ENCODE measurements around the gene AKAP13. TPM values are rescaled to one million over a fixed set of nuclear protein-coding genes. Genes with fewer than 3 reads are reported as not detected.

AKAP13 gene
- total and polyA plus RNA-seq, 2 of the 13 experiments (the other 11 are each of a cell fraction or from before 2014, with no cell fraction given): 6.7 to 27.1 TPM

GRCh38 chr15:85499371-85499887 is 119.0 kb downstream of the AKAP13 start:
- H3K4me2 ChIP-seq (ENCODE audit: low read depth, low read length): no peak overlapping the region
- no TSS peak for BruUV-seq (replicated peaks)
- POLR2A ChIA-PET: no interaction called here
- H3K27ac ChIP-seq (ENCODE audit: extremely low read length, insufficient read depth, low read length): no peak overlapping the region
- H3K36me3 ChIP-seq (replicated peaks in 1 of 2; ENCODE audit: control insufficient read depth in 1 of 2, insufficient read depth in 2 of 2, low read length in 2 of 2): no peaks in the 10 kb centered on the region; a peak in 1 of 5 replicates
- in situ Hi-C loops (cut with HindIII; ENCODE audit: extremely low pct_ligation_motif_present, low pct_unique_long_range_greater_than_20kb) (no loop called here), intact Hi-C loops (cut with micrococcal nuclease; ENCODE audit: unreplicated experiment) (no loop called here)
- no peak overlapping the region for H3K9ac ChIP-seq (ENCODE audit: insufficient read depth, low read depth, low read length)
- no peak for ATAC-seq
- H3K27me3 ChIP-seq (ENCODE audit: control insufficient read depth in 1 of 2, insufficient read depth in 2 of 2, low read length in 2 of 2): no peaks in the 10 kb centered on the region; a peak in 1 of 5 replicates
- H3K4me1 ChIP-seq (ENCODE audit: insufficient read depth, low read length): peaks cover 28% of the 10 kb centered on the region
- 82% methylated on average over 7 of the region's 7 CpGs for WGBS (ENCODE audit: low lambda C conversion rate)
- no peaks in the 10 kb centered on the region for H3K9me3 ChIP-seq (ENCODE audit: low read length)
- H3K79me2 ChIP-seq (ENCODE audit: insufficient read depth, low read length): peaks cover 2% of the 10 kb centered on the region
- DNase-seq (ENCODE audit: low spot score): no peak
- no peak overlapping the region for H3K4me3 ChIP-seq (replicated peaks in 1 of 3; ENCODE audit: insufficient read depth in 1 of 3, low read depth in 2 of 3, low read length in 3 of 3)
- 0 out of 2 replicates have a peak, but pooled peaks cover 3% of the 10 kb centered on the region for H4K20me1 ChIP-seq (ENCODE audit: insufficient read depth, low read length)
- no peak overlapping the region for H2AFZ ChIP-seq (ENCODE audit: low read length)
- TF ChIP-seq ZNF10 (CRISPR knock-in tag; IDR thresholded peaks at IDR 0.05; ENCODE audit: borderline replicate concordance, low read depth): no peak
- TF ChIP-seq MAFK (conservative IDR thresholded peaks at IDR 0.05 in 1 of 2, IDR thresholded peaks at IDR 0.05 in 1 of 2; ENCODE audit: low read length in 2 of 2): peak in 1 of 2 experiments; percentile 4; a peak in 1 of 4 replicates
- no peak for FAIRE-seq
- CTCF ChIA-PET (ENCODE audit: low intra/inter-chr PET ratio, low total read pairs): no interaction called here

GRCh38 chr15:85500060-85500708 is 119.8 kb downstream of the AKAP13 start:
- H3K79me2 ChIP-seq (ENCODE audit: insufficient read depth, low read length): peaks cover 2% of the 10 kb centered on the region
- BruUV-seq (replicated peaks): no TSS peak
- no peaks in the 10 kb centered on the region; a peak in 1 of 5 replicates for H3K36me3 ChIP-seq (replicated peaks in 1 of 2; ENCODE audit: control insufficient read depth in 1 of 2, insufficient read depth in 2 of 2, low read length in 2 of 2)
- no peaks in the 10 kb centered on the region for H3K9me3 ChIP-seq (ENCODE audit: low read length)
- H3K27me3 ChIP-seq (ENCODE audit: control insufficient read depth in 1 of 2, insufficient read depth in 2 of 2, low read length in 2 of 2): no peaks in the 10 kb centered on the region; a peak in 1 of 5 replicates
- ChIA-PET POLR2A (no interaction called here), CTCF (ENCODE audit: low intra/inter-chr PET ratio, low total read pairs) (no interaction called here)
- DNase-seq (ENCODE audit: low spot score) (no peak), ATAC-seq (no peak), FAIRE-seq (no peak)
- peaks cover 28% of the 10 kb centered on the region for H3K4me1 ChIP-seq (ENCODE audit: insufficient read depth, low read length)
- no peak overlapping the region for H2AFZ ChIP-seq (ENCODE audit: low read length)
- 0 out of 2 replicates have a peak, but pooled peaks cover 3% of the 10 kb centered on the region for H4K20me1 ChIP-seq (ENCODE audit: insufficient read depth, low read length)
- H3K27ac ChIP-seq (ENCODE audit: extremely low read length, insufficient read depth, low read length): no peak overlapping the region
- no peak overlapping the region for H3K4me3 ChIP-seq (replicated peaks in 1 of 3; ENCODE audit: insufficient read depth in 1 of 3, low read depth in 2 of 3, low read length in 3 of 3)
- no peak overlapping the region for H3K4me2 ChIP-seq (ENCODE audit: low read depth, low read length)
- 90% methylated on average over 6 of the region's 6 CpGs for WGBS (ENCODE audit: low lambda C conversion rate)
- intact Hi-C loops (cut with micrococcal nuclease; ENCODE audit: unreplicated experiment): loop anchor here (5.0 kb wide), 1 partner anchor 168 kb away; no protein-coding TSS in a partner anchor
- in situ Hi-C loops (cut with HindIII; ENCODE audit: extremely low pct_ligation_motif_present, low pct_unique_long_range_greater_than_20kb): no loop called here
- H3K9ac ChIP-seq (ENCODE audit: insufficient read depth, low read depth, low read length): no peak overlapping the region
- TF ChIP-seq ZNF547 (CRISPR knock-in tag; IDR thresholded peaks at IDR 0.05) (no peak), E2F5 (CRISPR knock-in tag; conservative IDR thresholded peaks at IDR 0.05) (no peak), ZHX1 (CRISPR knock-in tag; IDR thresholded peaks at IDR 0.05; ENCODE audit: low read depth) (no peak), MLXIP (CRISPR knock-in tag; IDR thresholded peaks at IDR 0.05; ENCODE audit: borderline replicate concordance) (no peak), TIGD3 (CRISPR knock-in tag; IDR thresholded peaks at IDR 0.05; ENCODE audit: borderline replicate concordance) (no peak)
